Measurements from ENCODE around the gene KDM4B. TPM values are rescaled to one million over a fixed set of nuclear protein-coding genes. Genes with fewer than 3 reads are reported as not detected.

KDM4B gene
- total and polyA plus RNA-seq, 9 donors: 5.2 to 62.9 (median 46.4) TPM

GRCh38 chr19:5086725-5087439 lies 118.0 kb downstream of the KDM4B start:
- Histone ChIP-seq H3K4me3 (no peak overlapping the region), H3K36me3 (no peaks in the 10 kb centered on the region), H3K27ac (no peak overlapping the region), H3K9me3 (no peaks in the 10 kb centered on the region), H3K27me3 (no peaks in the 10 kb centered on the region), H3K4me1 (ENCODE audit: insufficient read depth) (peaks cover 12% of the 10 kb centered on the region)
- intact Hi-C loops (cut with DNase I): no loop called here
- 87 to 92% (median 87%) methylated on average over 18 to 20 of the region's 20 CpGs for WGBS, 3 donors
- no peak for DNase-seq
- TF ChIP-seq EP300 (IDR thresholded peaks at IDR 0.05) (no peak), CTCF (IDR thresholded peaks at IDR 0.05) (no peak), POLR2A (IDR thresholded peaks at IDR 0.05) (no peak)

GRCh38 chr19:5089283-5089682 lies 120.4 kb downstream of the KDM4B start:
- 94 to 98% (median 97%) methylated on average over 8 of the region's 8 CpGs for WGBS, 3 donors
- H3K27me3 ChIP-seq: no peaks in the 10 kb centered on the region
- no peak for DNase-seq
- H3K4me3 ChIP-seq: no peak overlapping the region
- H3K9me3 ChIP-seq: no peaks in the 10 kb centered on the region
- H3K36me3 ChIP-seq: no peaks in the 10 kb centered on the region
- intact Hi-C loops (cut with DNase I): no loop called here
- TF ChIP-seq POLR2A (IDR thresholded peaks at IDR 0.05): no peak
- no peak for TF ChIP-seq EP300 (IDR thresholded peaks at IDR 0.05)
- no peak for TF ChIP-seq CTCF (IDR thresholded peaks at IDR 0.05)
- no peak overlapping the region for H3K27ac ChIP-seq
- peaks cover 24% of the 10 kb centered on the region for H3K4me1 ChIP-seq (ENCODE audit: insufficient read depth)

DNA sequence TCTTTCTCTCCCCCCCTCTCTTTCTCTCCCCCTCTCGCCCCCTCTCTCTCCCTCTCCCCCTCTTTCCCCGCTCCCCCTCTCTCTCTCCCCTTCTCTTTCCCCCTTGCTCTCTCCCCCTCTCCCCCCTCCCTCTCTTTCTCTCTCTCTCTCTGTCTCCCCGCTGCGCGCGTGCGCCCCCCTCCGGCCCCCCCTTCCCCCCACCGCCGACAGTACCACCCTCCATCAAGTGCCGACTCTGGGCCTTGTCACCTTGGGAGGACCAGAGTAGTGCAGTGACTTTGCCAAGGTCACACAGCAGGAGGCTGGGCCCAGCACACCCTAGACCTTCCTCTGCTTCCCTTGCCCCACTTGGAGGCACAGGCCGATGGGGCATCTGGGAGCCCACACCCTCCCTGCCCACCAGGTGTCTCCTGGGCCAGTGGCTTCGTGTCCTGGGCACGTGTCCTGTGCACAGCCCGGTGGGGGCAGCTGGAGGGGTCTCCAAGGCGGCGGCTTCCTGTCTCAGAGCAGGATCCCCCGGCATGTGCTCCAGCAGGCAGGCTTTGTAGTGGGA lies 121.6 kb downstream of the KDM4B start:
- intact Hi-C loops (cut with DNase I): no loop called here
- no peak overlapping the region for H3K4me3 ChIP-seq
- WGBS, 3 donors: 43 to 62% (median 57%) methylated on average over 8 to 18 of the region's 18 CpGs

More for the DNA sequence above, 121.6 kb downstream of the KDM4B start:
- Histone ChIP-seq H3K27ac (peak overlapping the region; percentile 35 to 54), H3K4me1 (ENCODE audit: insufficient read depth) (peaks cover 24% of the 10 kb centered on the region), H3K36me3 (no peaks in the 10 kb centered on the region), H3K9me3 (no peaks in the 10 kb centered on the region), H3K27me3 (no peaks in the 10 kb centered on the region)
- no peak for TF ChIP-seq CTCF (IDR thresholded peaks at IDR 0.05)
- no peak for TF ChIP-seq EP300 (IDR thresholded peaks at IDR 0.05)
- TF ChIP-seq POLR2A (IDR thresholded peaks at IDR 0.05): no peak
- peak in 1 of 5 donors; percentile 45 for DNase-seq
